ENCODE results near the gene NIPSNAP3A.

The NIPSNAP3A gene

DNA sequence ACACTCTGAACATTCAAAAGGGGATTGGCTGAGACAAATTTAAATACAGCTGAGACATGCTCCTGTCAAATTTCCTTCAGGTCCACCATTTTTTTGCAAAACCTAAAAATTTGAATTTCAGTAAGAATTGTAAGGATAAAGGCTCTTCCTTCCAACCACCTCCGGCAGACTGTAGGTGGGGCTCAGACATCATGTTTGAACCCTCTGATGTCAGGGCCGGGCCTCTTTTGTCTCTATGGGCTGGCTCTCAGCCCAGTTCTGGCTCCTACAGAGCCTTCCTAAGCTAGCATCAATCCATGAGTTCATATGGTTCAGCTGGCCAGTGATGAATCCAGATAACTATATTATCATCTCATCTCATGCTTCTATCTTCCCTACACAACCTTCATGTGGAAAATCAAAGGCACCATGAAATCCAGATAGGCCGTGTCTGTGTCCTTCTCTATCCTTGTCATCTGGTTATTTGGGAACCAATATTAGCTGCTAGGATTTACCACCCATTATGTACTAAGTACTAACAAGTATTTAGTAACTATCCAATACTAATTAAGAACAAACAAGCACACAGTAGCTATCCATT, 60.6 kb downstream of the NIPSNAP3A start:
- DNase-seq (ENCODE audit: low spot score), result no peak
